IMR-90 (cell line): ENCODE results near the gene LRIT2. TPM values are rescaled to one million over a fixed set of nuclear protein-coding genes. Genes with fewer than 3 reads are reported as not detected.

Source experiments
- ATAC-seq: fragments of 200-7000 bp; cut with Tn5 transposase; 2 replicates; pipeline ENCODE4 v1.9.1; 2020; ENCODE audit warnings: low read depth, mild to moderate bottlenecking, moderate library complexity
- BruUV-seq: library from RNA; stranded (reverse); fragments of 400-500 nt; replicated peaks from 2 replicates; lab custom pipeline; 2021; lab: Mats Ljungman, UMichigan
- CTCF ChIA-PET: fragments of 300-600 bp; formaldehyde crosslinking; extraction: SDS; loops from one replicate; lab custom pipeline; 2021; ENCODE audit warnings: antibody characterized with exemption; lab: Yijun Ruan, JAX
- POLR2A ChIA-PET: fragments of 300-600 bp; sonication (Branson Sonifier 250); formaldehyde crosslinking; loops from one replicate; lab custom pipeline; 2022; ENCODE audit warnings: antibody characterized with exemption; ENCODE audit not compliant: unreplicated experiment; lab: Charles Lee
- DNase-seq: peaks from one replicate; pipeline ENCODE4 v3.0.0; 2013
- H2AFZ ChIP-seq: replicated peaks from 2 replicates; pipeline ENCODE3; 2013; ENCODE audit warnings: low read length, mild to moderate bottlenecking; ENCODE audit not compliant: poor library complexity
- H2AK5ac ChIP-seq: 2 replicates; pipeline ENCODE4 v1.6.1; 2013; ENCODE audit warnings: low read depth, low read length, inconsistent platforms
- H2AK9ac ChIP-seq: replicated peaks from 2 replicates; pipeline ENCODE3; 2013; ENCODE audit warnings: mild to moderate bottlenecking, low read depth, low read length, moderate library complexity; ENCODE audit not compliant: poor library complexity
- H2BK120ac ChIP-seq: 2 replicates; pipeline ENCODE4 v1.6.1; 2013; ENCODE audit warnings: low read depth, low read length, inconsistent platforms
- H2BK15ac ChIP-seq: 3 replicates; pipeline ENCODE4 v1.6.1; 2013; ENCODE audit warnings: low read depth, low read length, inconsistent platforms
- H2BK20ac ChIP-seq: 2 replicates; pipeline ENCODE4 v1.6.1; 2013; ENCODE audit warnings: low read depth, mild to moderate bottlenecking, inconsistent platforms, low read length, moderate library complexity
- H2BK5ac ChIP-seq: 2 replicates; pipeline ENCODE4 v1.6.1; 2013; ENCODE audit warnings: mild to moderate bottlenecking, low read depth, low read length, inconsistent platforms; ENCODE audit not compliant: poor library complexity, severe bottlenecking
- H3K14ac ChIP-seq: replicated peaks from 2 replicates; pipeline ENCODE4 v1.6.1; 2013; ENCODE audit warnings: low read depth, low read length, inconsistent platforms
- H3K18ac ChIP-seq: 2 replicates; pipeline ENCODE4 v1.6.1; 2013; ENCODE audit warnings: low read depth, low read length, control low read depth
- H3K23ac ChIP-seq: 2 replicates; pipeline ENCODE4 v1.6.1; 2013; ENCODE audit warnings: low read depth, low read length, inconsistent platforms
- H3K27ac ChIP-seq: 2 replicates; pipeline ENCODE4 v1.5.1; 2013; ENCODE audit warnings: mild to moderate bottlenecking, control low read depth, low read length; ENCODE audit not compliant: insufficient read depth
- H3K27me3 ChIP-seq: 2 replicates; pipeline ENCODE4 v1.6.1; 2013; ENCODE audit warnings: low read length; ENCODE audit not compliant: control insufficient read depth, insufficient read depth
- H3K36me3 ChIP-seq: 2 replicates; pipeline ENCODE4 v1.6.1; 2013; ENCODE audit warnings: low read length, mixed read lengths; ENCODE audit not compliant: control insufficient read depth, insufficient read depth
- H3K4ac ChIP-seq: 2 replicates; pipeline ENCODE4 v1.6.1; 2013; ENCODE audit warnings: low read depth, low read length, inconsistent platforms
- H3K4me1 ChIP-seq: 2 replicates; pipeline ENCODE4 v1.6.1; 2013; ENCODE audit warnings: low read length, mixed read lengths; ENCODE audit not compliant: control insufficient read depth, insufficient read depth
- H3K4me2 ChIP-seq: 2 replicates; pipeline ENCODE4 v1.6.1; 2013; ENCODE audit warnings: low read depth, mild to moderate bottlenecking, control low read depth, low read length, moderate library complexity
- H3K4me3 ChIP-seq: 2 replicates; pipeline ENCODE4 v1.5.1; 2013; ENCODE audit warnings: low read depth, mild to moderate bottlenecking, control low read depth, low read length, moderate library complexity; ENCODE audit not compliant: insufficient read depth
- H3K56ac ChIP-seq: 2 replicates; pipeline ENCODE4 v1.6.1; 2013; ENCODE audit warnings: low read length, inconsistent platforms; ENCODE audit not compliant: insufficient read depth; ENCODE audit errors: extremely low read depth
- H3K79me1 ChIP-seq, 2 experiments: 2 replicates each; pipeline ENCODE4 v1.6.1; 2013; ENCODE audit warnings: low read length in 2 of 2, inconsistent platforms in 1 of 2, low read depth in 1 of 2
- H3K9ac ChIP-seq: 2 replicates; pipeline ENCODE4 v1.6.1; 2013; ENCODE audit warnings: low read depth, low read length, control low read depth
- H3K9me1 ChIP-seq: 2 replicates; pipeline ENCODE4 v1.6.1; 2013; ENCODE audit warnings: low read length, inconsistent platforms; ENCODE audit not compliant: insufficient read depth
- H3K9me3 ChIP-seq: 2 replicates; pipeline ENCODE4 v1.6.1; 2013; ENCODE audit warnings: low read length; ENCODE audit not compliant: control insufficient read depth, insufficient read depth
- H4K20me1 ChIP-seq: 2 replicates; pipeline ENCODE4 v1.6.1; 2013; ENCODE audit warnings: low read length, inconsistent platforms; ENCODE audit not compliant: insufficient read depth
- H4K5ac ChIP-seq: 2 replicates; pipeline ENCODE4 v1.6.1; 2013; ENCODE audit warnings: mild to moderate bottlenecking, low read depth, low read length, control low read depth
- H4K8ac ChIP-seq, 2 experiments: 2 replicates each; pipeline ENCODE4 v1.6.1; 2013; ENCODE audit warnings: low read depth in 2 of 2, low read length in 2 of 2, control low read depth in 1 of 2, inconsistent platforms in 1 of 2
- H4K91ac ChIP-seq: 2 replicates; pipeline ENCODE4 v1.6.1; 2013; ENCODE audit warnings: low read depth, low read length, inconsistent platforms; ENCODE audit not compliant: insufficient read depth
- BHLHE40 ChIP-seq: fragments of 150-350 bp; IDR thresholded peaks from 2 replicates; pipeline ENCODE4 v1.6.1; 2016; ENCODE audit warnings: mild to moderate bottlenecking, low read depth, low read length
- CEBPB ChIP-seq: IDR thresholded peaks from 2 replicates; pipeline ENCODE4 v1.6.1; 2012; ENCODE audit warnings: low read depth, low read length, improper control_type of control experiment
- CHD1 ChIP-seq: IDR thresholded peaks from 2 replicates; pipeline ENCODE4 v1.6.1; 2012; ENCODE audit warnings: low read depth, low read length, improper control_type of control experiment
- FOS ChIP-seq: fragments of 150-350 bp; IDR thresholded peaks from 2 replicates; pipeline ENCODE4 v1.6.1; 2016; ENCODE audit warnings: low read depth, low read length
- MAFK ChIP-seq: IDR thresholded peaks from 2 replicates; pipeline ENCODE4 v1.6.1; 2012; ENCODE audit warnings: low read depth, low read length, improper control_type of control experiment
- MAZ ChIP-seq: IDR thresholded peaks from 2 replicates; pipeline ENCODE4 v1.6.1; 2012; ENCODE audit warnings: low read depth, mild to moderate bottlenecking, low read length, improper control_type of control experiment, moderate library complexity, borderline replicate concordance
- MXI1 ChIP-seq: IDR thresholded peaks from 2 replicates; pipeline ENCODE4 v1.6.1; 2012; ENCODE audit warnings: low read depth, mild to moderate bottlenecking, low read length, moderate library complexity, borderline replicate concordance
- NFE2L2 ChIP-seq: fragments of 150-350 bp; IDR thresholded peaks from 2 replicates; pipeline ENCODE4 v1.6.1; 2016; ENCODE audit warnings: low read depth, mild to moderate bottlenecking, low read length
- POLR2A ChIP-seq: IDR thresholded peaks from 2 replicates; pipeline ENCODE4 v1.6.1; 2012; ENCODE audit warnings: mild to moderate bottlenecking, low read depth, low read length
- RAD21 ChIP-seq: IDR thresholded peaks from 2 replicates; pipeline ENCODE4 v1.6.1; 2012; ENCODE audit warnings: low read length, improper control_type of control experiment
- RCOR1 ChIP-seq: IDR thresholded peaks from 2 replicates; pipeline ENCODE4 v1.6.1; 2012; ENCODE audit warnings: mild to moderate bottlenecking, low read length, improper control_type of control experiment; ENCODE audit not compliant: insufficient replicate concordance
- RFX5 ChIP-seq: IDR thresholded peaks from 2 replicates; pipeline ENCODE4 v1.8.0; 2012; ENCODE audit warnings: low read depth, mild to moderate bottlenecking, low read length, moderate library complexity
- SMC3 ChIP-seq: fragments of 150-350 bp; IDR thresholded peaks from 2 replicates; pipeline ENCODE4 v1.6.1; 2016; ENCODE audit warnings: low read depth, mild to moderate bottlenecking, antibody characterized with exemption, low read length, moderate library complexity
- WGBS, 2 experiments: methylation state at CpG; one replicate each; pipeline versions ENCODE4 v1.1.5 to v1.1.7; 2013; ENCODE audit warnings: missing lambda C conversion rate in 2 of 2; ENCODE audit not compliant: insufficient read length in 1 of 2; ENCODE audit errors: extremely low coverage in 2 of 2; 5-methylcytosine and 5-hydroxymethylcytosine counted together
- dilution Hi-C: fragments of 300-500 bp; cut with HindIII; formaldehyde crosslinking; loops from one replicate; pipeline ENCODE4 v1.14.3; 2018; ENCODE audit warnings: low sequenced_read_pairs; ENCODE audit not compliant: unreplicated experiment
- in situ Hi-C: fragments of 300-500 bp; cut with MboI; formaldehyde crosslinking; loops from 3 replicates; pipeline ENCODE4 v1.14.3; 2019; ENCODE audit warnings: low sequenced_read_pairs, inconsistent platforms, mixed read lengths
- intact Hi-C: fragments of 100-400 bp; cut with micrococcal nuclease; formaldehyde crosslinking; loops from 2 replicates; pipeline ENCODE4 v1.10.0; 2022
- polyA plus RNA-seq, 3 experiments: library from polyadenylated mRNA; depleted of rRNA; stranded (reverse); fragments of >200 nt; gene quantifications; 2 replicates each; pipeline ENCODE4 v1.2.3, GENCODE V29; 2012; ENCODE audit warnings: low replicate concordance in 1 of 3
- total RNA-seq: library from RNA; depleted of rRNA; stranded (reverse); fragments of >200 nt; gene quantifications from 2 replicates; pipeline ENCODE4 v1.2.3, GENCODE V29; 2012
- TF ChIP-seq, protein P1 (sequence below): conservative IDR thresholded peaks from 2 replicates; pipeline ENCODE4 v1.5.1; 2012; ENCODE audit warnings: mild to moderate bottlenecking, low read depth, low read length, improper control_type of control experiment
- TF ChIP-seq, protein P2 (sequence below): fragments of 150-350 bp; IDR thresholded peaks from 2 replicates; pipeline ENCODE4 v1.6.1; 2017; ENCODE audit warnings: mild to moderate bottlenecking, antibody characterized with exemption, low read length, low read depth
- TF ChIP-seq, protein P3 (sequence below): fragments of 150-350 bp; IDR thresholded peaks from 2 replicates; pipeline ENCODE4 v1.6.1; 2016; ENCODE audit warnings: low read depth, mild to moderate bottlenecking, low read length, moderate library complexity, borderline replicate concordance

LRIT2 gene
- total and polyA plus RNA-seq, 2 of the 4 experiments (the other 2 are of a cell fraction) = not detected

GRCh38 chr10:84175436-84175835, 49.9 kb downstream of the LRIT2 start:
- no peak overlapping the region for H2BK120ac ChIP-seq
- intact Hi-C loops (no loop called here), in situ Hi-C loops (no loop called here), dilution Hi-C loops (no loop called here)
- H2AK5ac ChIP-seq = no peak overlapping the region
- 0 out of 2 replicates have a peak, but pooled peaks cover 4% of the 10 kb centered on the region for H3K9me1 ChIP-seq
- no peak overlapping the region for H4K8ac ChIP-seq
- H3K79me1 ChIP-seq = no peaks in the 10 kb centered on the region
- H3K14ac ChIP-seq = no peak overlapping the region
- WGBS, 2 experiments = 69% methylated on average over 3 of the region's 6 CpGs; no CpG with 5 or more reads in 1 of the 2 experiments
- no peak overlapping the region for H3K4ac ChIP-seq
- DNase-seq (no peak), ATAC-seq (no peak)
- no peak overlapping the region for H3K4me2 ChIP-seq
- no peaks in the 10 kb centered on the region for H3K9me3 ChIP-seq
- H4K91ac ChIP-seq = no peak overlapping the region
- H3K4me3 ChIP-seq = no peak overlapping the region
- no peak overlapping the region for H2BK5ac ChIP-seq
- H3K36me3 ChIP-seq = no peaks in the 10 kb centered on the region
- no peak overlapping the region for H3K18ac ChIP-seq
- TF ChIP-seq RCOR1 (no peak), MXI1 (no peak), RAD21 (no peak), FOS (no peak), MAFK (no peak), NFE2L2 (no peak), SMC3 (no peak), MAZ (no peak), CHD1 (no peak), RFX5 (no peak), POLR2A (no peak), CEBPB (no peak), BHLHE40 (no peak)
- TF ChIP-seq, protein P1, sequence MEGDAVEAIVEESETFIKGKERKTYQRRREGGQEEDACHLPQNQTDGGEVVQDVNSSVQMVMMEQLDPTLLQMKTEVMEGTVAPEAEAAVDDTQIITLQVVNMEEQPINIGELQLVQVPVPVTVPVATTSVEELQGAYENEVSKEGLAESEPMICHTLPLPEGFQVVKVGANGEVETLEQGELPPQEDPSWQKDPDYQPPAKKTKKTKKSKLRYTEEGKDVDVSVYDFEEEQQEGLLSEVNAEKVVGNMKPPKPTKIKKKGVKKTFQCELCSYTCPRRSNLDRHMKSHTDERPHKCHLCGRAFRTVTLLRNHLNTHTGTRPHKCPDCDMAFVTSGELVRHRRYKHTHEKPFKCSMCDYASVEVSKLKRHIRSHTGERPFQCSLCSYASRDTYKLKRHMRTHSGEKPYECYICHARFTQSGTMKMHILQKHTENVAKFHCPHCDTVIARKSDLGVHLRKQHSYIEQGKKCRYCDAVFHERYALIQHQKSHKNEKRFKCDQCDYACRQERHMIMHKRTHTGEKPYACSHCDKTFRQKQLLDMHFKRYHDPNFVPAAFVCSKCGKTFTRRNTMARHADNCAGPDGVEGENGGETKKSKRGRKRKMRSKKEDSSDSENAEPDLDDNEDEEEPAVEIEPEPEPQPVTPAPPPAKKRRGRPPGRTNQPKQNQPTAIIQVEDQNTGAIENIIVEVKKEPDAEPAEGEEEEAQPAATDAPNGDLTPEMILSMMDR = no peak
- TF ChIP-seq, protein P2, sequence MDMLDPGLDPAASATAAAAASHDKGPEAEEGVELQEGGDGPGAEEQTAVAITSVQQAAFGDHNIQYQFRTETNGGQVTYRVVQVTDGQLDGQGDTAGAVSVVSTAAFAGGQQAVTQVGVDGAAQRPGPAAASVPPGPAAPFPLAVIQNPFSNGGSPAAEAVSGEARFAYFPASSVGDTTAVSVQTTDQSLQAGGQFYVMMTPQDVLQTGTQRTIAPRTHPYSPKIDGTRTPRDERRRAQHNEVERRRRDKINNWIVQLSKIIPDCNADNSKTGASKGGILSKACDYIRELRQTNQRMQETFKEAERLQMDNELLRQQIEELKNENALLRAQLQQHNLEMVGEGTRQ = no peak
- TF ChIP-seq, protein P3, sequence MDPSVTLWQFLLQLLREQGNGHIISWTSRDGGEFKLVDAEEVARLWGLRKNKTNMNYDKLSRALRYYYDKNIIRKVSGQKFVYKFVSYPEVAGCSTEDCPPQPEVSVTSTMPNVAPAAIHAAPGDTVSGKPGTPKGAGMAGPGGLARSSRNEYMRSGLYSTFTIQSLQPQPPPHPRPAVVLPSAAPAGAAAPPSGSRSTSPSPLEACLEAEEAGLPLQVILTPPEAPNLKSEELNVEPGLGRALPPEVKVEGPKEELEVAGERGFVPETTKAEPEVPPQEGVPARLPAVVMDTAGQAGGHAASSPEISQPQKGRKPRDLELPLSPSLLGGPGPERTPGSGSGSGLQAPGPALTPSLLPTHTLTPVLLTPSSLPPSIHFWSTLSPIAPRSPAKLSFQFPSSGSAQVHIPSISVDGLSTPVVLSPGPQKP = no peak
- H2AFZ ChIP-seq = no peak overlapping the region
- no peaks in the 10 kb centered on the region for H3K4me1 ChIP-seq
- CTCF ChIA-PET = no interaction called here
- no peak overlapping the region for H3K27ac ChIP-seq
- H3K27me3 ChIP-seq = no peaks in the 10 kb centered on the region
- BruUV-seq = no TSS peak
- H3K23ac ChIP-seq = no peak overlapping the region
- H2BK15ac ChIP-seq = no peak overlapping the region
- POLR2A ChIA-PET = no interaction called here
- no peak overlapping the region for H3K9ac ChIP-seq
- no peaks in the 10 kb centered on the region for H4K20me1 ChIP-seq
- no peak overlapping the region for H4K5ac ChIP-seq
- H2AK9ac ChIP-seq = no peak overlapping the region
- H2BK20ac ChIP-seq = no peak overlapping the region
- no peak overlapping the region for H3K56ac ChIP-seq
